A204.1 (cell line): ENCODE results near the gene MACROD2.
"Not testable (repeated sequence)": the region's sequence is repeated elsewhere in the genome, so short reads cannot be mapped to it uniquely, and the experiment has no call there.

Source experiments
- FAIRE-seq: peaks from 2 replicates; lab custom pipeline; 2012; peaks lifted over from hg19 to GRCh38; lab: Jason Lieb, UNC

MACROD2 gene

GRCh38 chr20:15005300-15005986 lies 1010.1 kb downstream of the MACROD2 start:
- no peak for FAIRE-seq

GRCh38 chr20:15011631-15012030 lies 1016.3 kb downstream of the MACROD2 start:
- FAIRE-seq = no peak

GRCh38 chr20:15012566-15012965 lies 1017.2 kb downstream of the MACROD2 start:
- no peak for FAIRE-seq

- FAIRE-seq = not testable (repeated sequence)
These were observed 1021.6 kb downstream of the MACROD2 start for GRCh38 chr20:15016875-15017274.

GRCh38 chr20:15018966-15019365 lies 1023.6 kb downstream of the MACROD2 start:
- FAIRE-seq = no peak

GRCh38 chr20:15020845-15021244 lies 1025.5 kb downstream of the MACROD2 start:
- FAIRE-seq = no peak

- no peak for FAIRE-seq
These were observed 1027.6 kb downstream of the MACROD2 start for GRCh38 chr20:15022921-15023320.

- no peak for FAIRE-seq
These were observed 1031.4 kb downstream of the MACROD2 start for GRCh38 chr20:15026759-15027158.

- FAIRE-seq = no peak
These were observed 1035.5 kb downstream of the MACROD2 start for GRCh38 chr20:15030826-15031225.

GRCh38 chr20:15031546-15032351 lies 1036.4 kb downstream of the MACROD2 start:
- no peak for FAIRE-seq

GRCh38 chr20:15032352-15032622 lies 1037.0 kb downstream of the MACROD2 start:
- FAIRE-seq = no peak

- no peak for FAIRE-seq
These were observed 1038.0 kb downstream of the MACROD2 start for GRCh38 chr20:15033269-15033668.

GRCh38 chr20:15033891-15034290 lies 1038.6 kb downstream of the MACROD2 start:
- FAIRE-seq = no peak

- FAIRE-seq = no peak
These were observed 1041.6 kb downstream of the MACROD2 start for GRCh38 chr20:15036948-15037347.

GRCh38 chr20:15039088-15039752 lies 1043.9 kb downstream of the MACROD2 start:
- FAIRE-seq = no peak

- no peak for FAIRE-seq
These were observed 1047.4 kb downstream of the MACROD2 start for GRCh38 chr20:15042723-15043122.

- FAIRE-seq = no peak
These were observed 1049.9 kb downstream of the MACROD2 start for GRCh38 chr20:15045246-15045645.

GRCh38 chr20:15047042-15047441 lies 1051.7 kb downstream of the MACROD2 start:
- FAIRE-seq = no peak

- FAIRE-seq = no peak
These were observed 1052.3 kb downstream of the MACROD2 start for GRCh38 chr20:15047601-15048000.

- no peak for FAIRE-seq
These were observed 1060.9 kb downstream of the MACROD2 start for GRCh38 chr20:15056246-15056645.

- no peak for FAIRE-seq
These were observed 1063.5 kb downstream of the MACROD2 start for GRCh38 chr20:15058841-15059240.

GRCh38 chr20:15059438-15059837 lies 1064.1 kb downstream of the MACROD2 start:
- no peak for FAIRE-seq

- no peak for FAIRE-seq
These were observed 1065.1 kb downstream of the MACROD2 start for GRCh38 chr20:15060265-15061060.
